ENCODE measurements around the gene TMEM123. TPM values are rescaled to one million over a fixed set of nuclear protein-coding genes. Genes with fewer than 3 reads are reported as not detected.

TMEM123 gene
- total and polyA plus RNA-seq, 2 donors (not counting 3 experiments of a cell fraction or from before 2014, with no cell fraction given) = 201 to 257 TPM

GRCh38 chr11:102389253-102389652 is 63.3 kb downstream of the TMEM123 start:
- Histone ChIP-seq H2AFZ (ENCODE audit: low read depth, low read length) (no peak overlapping the region), H3K4me3 (replicated peaks in 1 of 3; ENCODE audit: insufficient read depth in 1 of 3, low read depth in 1 of 3, low read length in 3 of 3) (no peak overlapping the region), H3K9me1 (replicated peaks; ENCODE audit: control insufficient read depth, extremely low read depth, insufficient read depth, low read length) (no peaks in the 10 kb centered on the region), H3K79me2 (ENCODE audit: control insufficient read depth, insufficient read depth, low read length) (peaks cover 21% of the 10 kb centered on the region), H3K9me3 (replicated peaks; ENCODE audit: control insufficient read depth, insufficient read depth, low read length) (no peaks in the 10 kb centered on the region), H3K27me3 (ENCODE audit: control insufficient read depth in 2 of 2, insufficient read depth in 2 of 2, low read length in 2 of 2) (no peaks in the 10 kb centered on the region), H4K20me1 (replicated peaks; ENCODE audit: control insufficient read depth, extremely low read depth, insufficient read depth, low read length) (no peaks in the 10 kb centered on the region), H3K4me2 (ENCODE audit: insufficient read depth, low read length) (no peak overlapping the region), H3K4me1 (ENCODE audit: control insufficient read depth, extremely low read depth, insufficient read depth, low read length) (peaks cover 14% of the 10 kb centered on the region), H3K27ac (ENCODE audit: insufficient read depth, low read depth, low read length) (no peak overlapping the region), H3K9ac (replicated peaks; ENCODE audit: extremely low read depth, insufficient read depth, low read length) (no peak overlapping the region), H3K36me3 (ENCODE audit: control insufficient read depth in 2 of 2, extremely low read depth in 1 of 2, insufficient read depth in 2 of 2, low read length in 2 of 2) (peaks cover 13 to 29% of the 10 kb centered on the region in 2 experiments)
- no peak for FAIRE-seq
- intact Hi-C loops (cut with micrococcal nuclease) = no loop called here
- POLR2A ChIA-PET = interaction anchor here (0.6 kb wide), 1 partner anchor 17 kb away, joined by 3 read pairs; no protein-coding TSS in a partner anchor
- dilution Hi-C loops (cut with MboI; ENCODE audit: extremely low pct_ligation_motif_present, low sequenced_read_pairs) = no loop called here
- CTCF ChIA-PET = interaction anchor here (0.6 to 4.6 kb wide), 9 partner anchors 12 to 107 kb away, joined by 3 to 41 read pairs (median 14); no protein-coding TSS in a partner anchor
- no peak for TF ChIP-seq POLR2A (IDR thresholded peaks at IDR 0.05; ENCODE audit: low read depth, low read length)
- no peak for TF ChIP-seq MYC (IDR thresholded peaks at IDR 0.05; ENCODE audit: low read depth, low read length)
- TF ChIP-seq FOS (IDR thresholded peaks at IDR 0.05; ENCODE audit: borderline replicate concordance, insufficient read depth, low read length) = no peak
- no peak for TF ChIP-seq MAX (IDR thresholded peaks at IDR 0.05; ENCODE audit: insufficient read depth, insufficient read length)
- TF ChIP-seq EZH2 (IDR thresholded peaks at IDR 0.05; ENCODE audit: borderline replicate concordance, low read depth, low read length, severe bottlenecking) = no peak
- TF ChIP-seq, protein P1, sequence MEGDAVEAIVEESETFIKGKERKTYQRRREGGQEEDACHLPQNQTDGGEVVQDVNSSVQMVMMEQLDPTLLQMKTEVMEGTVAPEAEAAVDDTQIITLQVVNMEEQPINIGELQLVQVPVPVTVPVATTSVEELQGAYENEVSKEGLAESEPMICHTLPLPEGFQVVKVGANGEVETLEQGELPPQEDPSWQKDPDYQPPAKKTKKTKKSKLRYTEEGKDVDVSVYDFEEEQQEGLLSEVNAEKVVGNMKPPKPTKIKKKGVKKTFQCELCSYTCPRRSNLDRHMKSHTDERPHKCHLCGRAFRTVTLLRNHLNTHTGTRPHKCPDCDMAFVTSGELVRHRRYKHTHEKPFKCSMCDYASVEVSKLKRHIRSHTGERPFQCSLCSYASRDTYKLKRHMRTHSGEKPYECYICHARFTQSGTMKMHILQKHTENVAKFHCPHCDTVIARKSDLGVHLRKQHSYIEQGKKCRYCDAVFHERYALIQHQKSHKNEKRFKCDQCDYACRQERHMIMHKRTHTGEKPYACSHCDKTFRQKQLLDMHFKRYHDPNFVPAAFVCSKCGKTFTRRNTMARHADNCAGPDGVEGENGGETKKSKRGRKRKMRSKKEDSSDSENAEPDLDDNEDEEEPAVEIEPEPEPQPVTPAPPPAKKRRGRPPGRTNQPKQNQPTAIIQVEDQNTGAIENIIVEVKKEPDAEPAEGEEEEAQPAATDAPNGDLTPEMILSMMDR (IDR thresholded peaks at IDR 0.05; ENCODE audit: extremely low read depth in 1 of 2, insufficient read depth in 1 of 2, low read depth in 1 of 2, low read length in 2 of 2) = no peak
- no peak for TF ChIP-seq POLR2AphosphoS5 (IDR thresholded peaks at IDR 0.05; ENCODE audit: insufficient read depth, low read depth, low read length)
- no peak for TF ChIP-seq JUN (IDR thresholded peaks at IDR 0.05; ENCODE audit: borderline replicate concordance, insufficient read depth, insufficient read length, low read depth)
- no peak for TF ChIP-seq GATA2 (IDR thresholded peaks at IDR 0.05; ENCODE audit: insufficient read depth, insufficient read length, low read depth, low read length)
- no TSS peak for BruUV-seq (replicated peaks)
- no peak for DNase-seq (ENCODE audit: low read depth, low spot score)
